Measurements from ENCODE around the gene RTN4R. TPM values are rescaled to one million over a fixed set of nuclear protein-coding genes. Genes with fewer than 3 reads are reported as not detected.

Gene RTN4R
- polyA plus RNA-seq, 4 donors, result 3.8 to 10.4 (median 7.1) TPM

GRCh38 chr22:20233351-20234313, 34.5 kb downstream of the RTN4R start:
- DNase-seq (ENCODE audit: low read depth in 4 of 4, low spot score in 2 of 4), result no peak

GRCh38 chr22:20232781-20233180, 35.3 kb downstream of the RTN4R start:
- no peak for DNase-seq (ENCODE audit: low read depth in 4 of 4, low spot score in 2 of 4)

GRCh38 chr22:20232237-20232598, 35.9 kb downstream of the RTN4R start:
- DNase-seq (ENCODE audit: low read depth in 4 of 4, low spot score in 2 of 4), result no peak

GRCh38 chr22:20231514-20232236, 36.4 kb downstream of the RTN4R start:
- no peak for DNase-seq (ENCODE audit: low read depth in 4 of 4, low spot score in 2 of 4)

- DNase-seq (ENCODE audit: low read depth in 4 of 4, low spot score in 2 of 4), result no peak
Measured at GRCh38 chr22:20230777-20231420, 37.2 kb downstream of the RTN4R start.

- no peak for DNase-seq (ENCODE audit: low read depth in 4 of 4, low spot score in 2 of 4)
Measured at GRCh38 chr22:20229916-20230775, 38.0 kb downstream of the RTN4R start.

- no peak for DNase-seq (ENCODE audit: low read depth in 4 of 4, low spot score in 2 of 4)
Measured at GRCh38 chr22:20228939-20229272, 39.2 kb downstream of the RTN4R start.

- DNase-seq (ENCODE audit: low read depth in 4 of 4, low spot score in 2 of 4), result no peak
Measured at GRCh38 chr22:20228055-20228938, 39.8 kb downstream of the RTN4R start.

- DNase-seq (ENCODE audit: low read depth in 4 of 4, low spot score in 2 of 4), result no peak
Measured at GRCh38 chr22:20227363-20227762, 40.8 kb downstream of the RTN4R start.

GRCh38 chr22:20226760-20227350, 41.3 kb downstream of the RTN4R start:
- no peak for DNase-seq (ENCODE audit: low read depth in 4 of 4, low spot score in 2 of 4)

GRCh38 chr22:20226077-20226716, 41.9 kb downstream of the RTN4R start:
- no peak for DNase-seq (ENCODE audit: low read depth in 4 of 4, low spot score in 2 of 4)

- DNase-seq (ENCODE audit: low read depth in 4 of 4, low spot score in 2 of 4), result no peak
Measured at GRCh38 chr22:20225693-20225966, 42.5 kb downstream of the RTN4R start.

GRCh38 chr22:20224917-20225692, 43.0 kb downstream of the RTN4R start:
- DNase-seq (ENCODE audit: low read depth in 4 of 4, low spot score in 2 of 4), result no peak

- DNase-seq (ENCODE audit: low read depth in 4 of 4, low spot score in 2 of 4), result no peak
Measured at GRCh38 chr22:20224256-20224626, 43.9 kb downstream of the RTN4R start.

GRCh38 chr22:20223421-20224255, 44.5 kb downstream of the RTN4R start:
- no peak for DNase-seq (ENCODE audit: low read depth in 4 of 4, low spot score in 2 of 4)

- no peak for DNase-seq (ENCODE audit: low read depth in 4 of 4, low spot score in 2 of 4)
Measured at GRCh38 chr22:20222764-20223420, 45.2 kb downstream of the RTN4R start.
